KMS-11 (cell line): ENCODE data around the gene MADCAM1.

Source experiments
- H2AFZ ChIP-seq: fragments of 200-600 bp; sonication (generic); 2 replicates; pipeline ENCODE4 v1.6.1; 2016; ENCODE audit warnings: antibody characterized with exemption, mixed run types, low read depth
- H3K27ac ChIP-seq: fragments of 200-600 bp; sonication (generic); 2 replicates; pipeline ENCODE4 v1.6.1; 2016; ENCODE audit warnings: mild to moderate bottlenecking, mixed run types
- H3K27me3 ChIP-seq: fragments of 200-600 bp; sonication (generic); 2 replicates; pipeline ENCODE4 v1.6.1; 2017; ENCODE audit warnings: mild to moderate bottlenecking, low read depth, mixed run types, moderate library complexity; ENCODE audit not compliant: insufficient read depth
- H3K36me3 ChIP-seq: fragments of 200-600 bp; sonication (generic); 2 replicates; pipeline ENCODE4 v1.6.1; 2017; ENCODE audit warnings: mild to moderate bottlenecking, mixed run types; ENCODE audit not compliant: insufficient read depth
- H3K4me1 ChIP-seq: fragments of 200-600 bp; sonication (generic); 2 replicates; pipeline ENCODE4 v1.6.1; 2016; ENCODE audit warnings: mild to moderate bottlenecking, low read depth, mixed run types; ENCODE audit not compliant: poor library complexity, severe bottlenecking
- H3K4me2 ChIP-seq: fragments of 200-600 bp; sonication (generic); 2 replicates; pipeline ENCODE4 v1.7.0; 2016; ENCODE audit warnings: mild to moderate bottlenecking, mixed run types
- H3K4me3 ChIP-seq: fragments of 200-600 bp; sonication (generic); IDR thresholded peaks from 2 replicates; pipeline ENCODE4 v1.6.1; 2017; ENCODE audit warnings: low read depth, low read length, mixed read lengths; ENCODE audit not compliant: insufficient read depth
- H3K79me2 ChIP-seq: fragments of 200-600 bp; sonication (generic); 2 replicates; pipeline ENCODE4 v1.6.1; 2016; ENCODE audit warnings: low read depth, mixed run types; ENCODE audit not compliant: insufficient read depth
- H3K9ac ChIP-seq: fragments of 200-600 bp; sonication (generic); 2 replicates; pipeline ENCODE4 v1.6.1; 2016; ENCODE audit warnings: mild to moderate bottlenecking, mixed run types
- H4K20me1 ChIP-seq: fragments of 200-600 bp; sonication (generic); 2 replicates; pipeline ENCODE4 v1.6.1; 2016; ENCODE audit warnings: mild to moderate bottlenecking, mixed run types; ENCODE audit not compliant: insufficient read depth
- TF ChIP-seq, protein P1 (sequence below): fragments of 200-600 bp; sonication (generic); conservative IDR thresholded peaks from 2 replicates; pipeline ENCODE4 v1.6.1; 2017; ENCODE audit warnings: low read depth, mild to moderate bottlenecking, antibody characterized with exemption, low read length, moderate library complexity, mixed read lengths

Gene MADCAM1

GRCh38 chr19:495402-496111, 729 bp upstream of the MADCAM1 start:
- Histone ChIP-seq H4K20me1 (no peaks in the 10 kb centered on the region), H3K4me2 (no peak overlapping the region), H3K4me1 (no peaks in the 10 kb centered on the region), H3K4me3 (no peak overlapping the region), H3K79me2 (no peaks in the 10 kb centered on the region), H3K36me3 (no peaks in the 10 kb centered on the region), H3K27ac (no peak overlapping the region), H2AFZ (no peak overlapping the region), H3K9ac (no peak overlapping the region), H3K27me3 (peaks cover 8% of the 10 kb centered on the region; the same call in 1 of the 2 replicates)
- TF ChIP-seq, protein P1, sequence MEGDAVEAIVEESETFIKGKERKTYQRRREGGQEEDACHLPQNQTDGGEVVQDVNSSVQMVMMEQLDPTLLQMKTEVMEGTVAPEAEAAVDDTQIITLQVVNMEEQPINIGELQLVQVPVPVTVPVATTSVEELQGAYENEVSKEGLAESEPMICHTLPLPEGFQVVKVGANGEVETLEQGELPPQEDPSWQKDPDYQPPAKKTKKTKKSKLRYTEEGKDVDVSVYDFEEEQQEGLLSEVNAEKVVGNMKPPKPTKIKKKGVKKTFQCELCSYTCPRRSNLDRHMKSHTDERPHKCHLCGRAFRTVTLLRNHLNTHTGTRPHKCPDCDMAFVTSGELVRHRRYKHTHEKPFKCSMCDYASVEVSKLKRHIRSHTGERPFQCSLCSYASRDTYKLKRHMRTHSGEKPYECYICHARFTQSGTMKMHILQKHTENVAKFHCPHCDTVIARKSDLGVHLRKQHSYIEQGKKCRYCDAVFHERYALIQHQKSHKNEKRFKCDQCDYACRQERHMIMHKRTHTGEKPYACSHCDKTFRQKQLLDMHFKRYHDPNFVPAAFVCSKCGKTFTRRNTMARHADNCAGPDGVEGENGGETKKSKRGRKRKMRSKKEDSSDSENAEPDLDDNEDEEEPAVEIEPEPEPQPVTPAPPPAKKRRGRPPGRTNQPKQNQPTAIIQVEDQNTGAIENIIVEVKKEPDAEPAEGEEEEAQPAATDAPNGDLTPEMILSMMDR = peak; percentile 67

DNA sequence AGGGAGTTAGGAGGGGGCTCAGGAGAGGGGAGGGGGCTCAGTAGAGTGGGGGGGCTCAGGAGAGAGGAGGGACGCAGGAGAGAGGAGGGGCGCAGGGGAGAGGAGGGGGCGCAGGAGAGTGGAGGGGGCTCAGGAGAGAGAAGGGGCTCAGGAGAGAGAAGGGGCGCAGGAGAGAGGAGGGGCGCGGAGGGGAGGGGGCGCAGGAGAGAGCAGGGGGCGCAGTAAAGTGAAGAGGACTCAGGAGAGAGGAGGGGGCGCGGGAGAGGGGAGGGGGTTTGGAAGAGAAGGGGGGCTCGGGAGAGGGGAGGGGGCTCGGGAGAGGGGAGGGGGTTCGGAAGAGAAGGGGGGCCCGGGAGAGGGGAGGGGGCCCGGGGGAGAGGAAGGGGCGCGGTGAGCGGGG, 700 bp downstream of the MADCAM1 start:
- no peak overlapping the region for H3K4me3 ChIP-seq
- H3K27ac ChIP-seq = no peak overlapping the region
- peaks cover 18% of the 10 kb centered on the region; the same call in 1 of the 2 replicates for H3K27me3 ChIP-seq
- no peaks in the 10 kb centered on the region for H3K36me3 ChIP-seq
- no peak overlapping the region for H2AFZ ChIP-seq
- H4K20me1 ChIP-seq = no peaks in the 10 kb centered on the region
- H3K79me2 ChIP-seq = no peaks in the 10 kb centered on the region
- H3K4me2 ChIP-seq = no peak overlapping the region
- H3K4me1 ChIP-seq = no peaks in the 10 kb centered on the region
- H3K9ac ChIP-seq = no peak overlapping the region
- TF ChIP-seq, protein P1 = no peak

DNA sequence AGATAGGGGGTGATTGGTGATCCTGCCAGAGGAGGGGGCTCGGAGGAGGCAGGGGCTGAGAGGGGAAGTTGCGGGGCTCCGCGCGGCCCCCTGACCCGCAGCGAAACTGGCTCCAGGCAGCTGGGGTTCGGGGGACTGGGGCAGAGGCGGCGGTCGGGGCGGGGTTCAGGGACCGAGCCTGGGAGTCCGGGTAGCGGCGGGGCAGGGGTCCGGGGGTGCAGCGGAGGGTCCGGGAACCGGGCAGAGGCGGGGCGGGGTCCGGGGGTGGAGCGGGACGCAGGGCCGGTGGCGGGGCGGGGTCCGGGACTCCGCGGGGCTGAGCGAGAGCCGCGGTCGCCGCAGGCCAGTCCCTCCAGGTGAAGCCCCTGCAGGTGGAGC, 1.2 kb downstream of the MADCAM1 start:
- Histone ChIP-seq H3K9ac (no peak overlapping the region), H3K27ac (no peak overlapping the region), H3K79me2 (no peaks in the 10 kb centered on the region), H3K27me3 (peaks cover 22% of the 10 kb centered on the region; the same call in 1 of the 2 replicates), H3K36me3 (no peaks in the 10 kb centered on the region), H3K4me1 (no peaks in the 10 kb centered on the region), H2AFZ (no peak overlapping the region), H3K4me3 (no peak overlapping the region), H4K20me1 (no peaks in the 10 kb centered on the region), H3K4me2 (no peak overlapping the region)
- TF ChIP-seq, protein P1 = no peak

DNA sequence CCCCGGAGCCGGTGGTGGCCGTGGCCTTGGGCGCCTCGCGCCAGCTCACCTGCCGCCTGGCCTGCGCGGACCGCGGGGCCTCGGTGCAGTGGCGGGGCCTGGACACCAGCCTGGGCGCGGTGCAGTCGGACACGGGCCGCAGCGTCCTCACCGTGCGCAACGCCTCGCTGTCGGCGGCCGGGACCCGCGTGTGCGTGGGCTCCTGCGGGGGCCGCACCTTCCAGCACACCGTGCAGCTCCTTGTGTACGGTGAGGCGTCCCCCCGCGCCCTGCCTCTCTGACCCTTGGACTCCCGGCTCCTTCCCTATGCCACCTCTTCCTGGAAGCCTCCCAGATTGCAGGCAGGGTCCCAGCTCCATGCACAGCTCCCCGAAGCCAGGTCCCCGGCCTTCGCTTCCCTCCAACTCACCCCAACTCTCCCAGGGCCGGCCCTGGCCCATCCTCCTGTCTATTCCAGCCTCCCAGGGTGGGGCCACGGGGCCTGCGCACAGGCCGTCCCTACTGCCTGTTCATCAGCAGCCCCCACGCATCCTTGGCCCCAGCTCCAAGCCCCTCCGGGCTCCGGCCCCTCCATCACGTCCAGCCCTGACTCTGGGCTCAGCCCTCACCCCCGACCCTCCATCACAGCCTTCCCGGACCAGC, 1.7 kb downstream of the MADCAM1 start:
- peaks cover 27% of the 10 kb centered on the region; the same call in 1 of the 2 replicates for H3K27me3 ChIP-seq
- H3K4me2 ChIP-seq = no peak overlapping the region
- TF ChIP-seq, protein P1 = no peak
- no peak overlapping the region for H3K4me3 ChIP-seq
- H4K20me1 ChIP-seq = no peaks in the 10 kb centered on the region
- no peaks in the 10 kb centered on the region for H3K79me2 ChIP-seq
- no peak overlapping the region for H2AFZ ChIP-seq
- no peak overlapping the region for H3K9ac ChIP-seq
- H3K4me1 ChIP-seq = no peaks in the 10 kb centered on the region
- no peak overlapping the region for H3K27ac ChIP-seq
- no peaks in the 10 kb centered on the region for H3K36me3 ChIP-seq
